IMR-90 (cell line): ENCODE data around the gene YPEL4. TPM values are rescaled to one million over a fixed set of nuclear protein-coding genes. Genes with fewer than 3 reads are reported as not detected.

Source experiments
- ATAC-seq: fragments of 200-7000 bp; cut with Tn5 transposase; 2 replicates; pipeline ENCODE4 v1.9.1; 2020; ENCODE audit warnings: low read depth, mild to moderate bottlenecking, moderate library complexity
- BruUV-seq: library from RNA; stranded (reverse); fragments of 400-500 nt; replicated peaks from 2 replicates; lab custom pipeline; 2021; lab: Mats Ljungman, UMichigan
- CTCF ChIA-PET: fragments of 300-600 bp; formaldehyde crosslinking; extraction: SDS; loops from one replicate; lab custom pipeline; 2021; ENCODE audit warnings: antibody characterized with exemption; lab: Yijun Ruan, JAX
- POLR2A ChIA-PET: fragments of 300-600 bp; sonication (Branson Sonifier 250); formaldehyde crosslinking; loops from one replicate; lab custom pipeline; 2022; ENCODE audit warnings: antibody characterized with exemption; ENCODE audit not compliant: unreplicated experiment; lab: Charles Lee
- DNase-seq: peaks from one replicate; pipeline ENCODE4 v3.0.0; 2013
- H2AFZ ChIP-seq: replicated peaks from 2 replicates; pipeline ENCODE3; 2013; ENCODE audit warnings: low read length, mild to moderate bottlenecking; ENCODE audit not compliant: poor library complexity
- H2AK5ac ChIP-seq: 2 replicates; pipeline ENCODE4 v1.6.1; 2013; ENCODE audit warnings: low read depth, low read length, inconsistent platforms
- H2AK9ac ChIP-seq: replicated peaks from 2 replicates; pipeline ENCODE3; 2013; ENCODE audit warnings: mild to moderate bottlenecking, low read depth, low read length, moderate library complexity; ENCODE audit not compliant: poor library complexity
- H2BK120ac ChIP-seq: 2 replicates; pipeline ENCODE4 v1.6.1; 2013; ENCODE audit warnings: low read depth, low read length, inconsistent platforms
- H2BK15ac ChIP-seq: 3 replicates; pipeline ENCODE4 v1.6.1; 2013; ENCODE audit warnings: low read depth, low read length, inconsistent platforms
- H2BK20ac ChIP-seq: 2 replicates; pipeline ENCODE4 v1.6.1; 2013; ENCODE audit warnings: low read depth, mild to moderate bottlenecking, inconsistent platforms, low read length, moderate library complexity
- H2BK5ac ChIP-seq: 2 replicates; pipeline ENCODE4 v1.6.1; 2013; ENCODE audit warnings: mild to moderate bottlenecking, low read depth, low read length, inconsistent platforms; ENCODE audit not compliant: poor library complexity, severe bottlenecking
- H3K14ac ChIP-seq: replicated peaks from 2 replicates; pipeline ENCODE4 v1.6.1; 2013; ENCODE audit warnings: low read depth, low read length, inconsistent platforms
- H3K18ac ChIP-seq: 2 replicates; pipeline ENCODE4 v1.6.1; 2013; ENCODE audit warnings: low read depth, low read length, control low read depth
- H3K23ac ChIP-seq: 2 replicates; pipeline ENCODE4 v1.6.1; 2013; ENCODE audit warnings: low read depth, low read length, inconsistent platforms
- H3K27ac ChIP-seq: 2 replicates; pipeline ENCODE4 v1.5.1; 2013; ENCODE audit warnings: mild to moderate bottlenecking, control low read depth, low read length; ENCODE audit not compliant: insufficient read depth
- H3K27me3 ChIP-seq: 2 replicates; pipeline ENCODE4 v1.6.1; 2013; ENCODE audit warnings: low read length; ENCODE audit not compliant: control insufficient read depth, insufficient read depth
- H3K36me3 ChIP-seq: 2 replicates; pipeline ENCODE4 v1.6.1; 2013; ENCODE audit warnings: low read length, mixed read lengths; ENCODE audit not compliant: control insufficient read depth, insufficient read depth
- H3K4ac ChIP-seq: 2 replicates; pipeline ENCODE4 v1.6.1; 2013; ENCODE audit warnings: low read depth, low read length, inconsistent platforms
- H3K4me1 ChIP-seq: 2 replicates; pipeline ENCODE4 v1.6.1; 2013; ENCODE audit warnings: low read length, mixed read lengths; ENCODE audit not compliant: control insufficient read depth, insufficient read depth
- H3K4me2 ChIP-seq: 2 replicates; pipeline ENCODE4 v1.6.1; 2013; ENCODE audit warnings: low read depth, mild to moderate bottlenecking, control low read depth, low read length, moderate library complexity
- H3K4me3 ChIP-seq: 2 replicates; pipeline ENCODE4 v1.5.1; 2013; ENCODE audit warnings: low read depth, mild to moderate bottlenecking, control low read depth, low read length, moderate library complexity; ENCODE audit not compliant: insufficient read depth
- H3K56ac ChIP-seq: 2 replicates; pipeline ENCODE4 v1.6.1; 2013; ENCODE audit warnings: low read length, inconsistent platforms; ENCODE audit not compliant: insufficient read depth; ENCODE audit errors: extremely low read depth
- H3K79me1 ChIP-seq, 2 experiments: 2 replicates each; pipeline ENCODE4 v1.6.1; 2013; ENCODE audit warnings: low read length in 2 of 2, inconsistent platforms in 1 of 2, low read depth in 1 of 2
- H3K9ac ChIP-seq: 2 replicates; pipeline ENCODE4 v1.6.1; 2013; ENCODE audit warnings: low read depth, low read length, control low read depth
- H3K9me1 ChIP-seq: 2 replicates; pipeline ENCODE4 v1.6.1; 2013; ENCODE audit warnings: low read length, inconsistent platforms; ENCODE audit not compliant: insufficient read depth
- H3K9me3 ChIP-seq: 2 replicates; pipeline ENCODE4 v1.6.1; 2013; ENCODE audit warnings: low read length; ENCODE audit not compliant: control insufficient read depth, insufficient read depth
- H4K20me1 ChIP-seq: 2 replicates; pipeline ENCODE4 v1.6.1; 2013; ENCODE audit warnings: low read length, inconsistent platforms; ENCODE audit not compliant: insufficient read depth
- H4K5ac ChIP-seq: 2 replicates; pipeline ENCODE4 v1.6.1; 2013; ENCODE audit warnings: mild to moderate bottlenecking, low read depth, low read length, control low read depth
- H4K8ac ChIP-seq, 2 experiments: 2 replicates each; pipeline ENCODE4 v1.6.1; 2013; ENCODE audit warnings: low read depth in 2 of 2, low read length in 2 of 2, control low read depth in 1 of 2, inconsistent platforms in 1 of 2
- H4K91ac ChIP-seq: 2 replicates; pipeline ENCODE4 v1.6.1; 2013; ENCODE audit warnings: low read depth, low read length, inconsistent platforms; ENCODE audit not compliant: insufficient read depth
- CHD1 ChIP-seq: IDR thresholded peaks from 2 replicates; pipeline ENCODE4 v1.6.1; 2012; ENCODE audit warnings: low read depth, low read length, improper control_type of control experiment
- NFE2L2 ChIP-seq: fragments of 150-350 bp; IDR thresholded peaks from 2 replicates; pipeline ENCODE4 v1.6.1; 2016; ENCODE audit warnings: low read depth, mild to moderate bottlenecking, low read length
- RAD21 ChIP-seq: IDR thresholded peaks from 2 replicates; pipeline ENCODE4 v1.6.1; 2012; ENCODE audit warnings: low read length, improper control_type of control experiment
- WGBS, 2 experiments: methylation state at CpG; one replicate each; pipeline versions ENCODE4 v1.1.5 to v1.1.7; 2013; ENCODE audit warnings: missing lambda C conversion rate in 2 of 2; ENCODE audit not compliant: insufficient read length in 1 of 2; ENCODE audit errors: extremely low coverage in 2 of 2; 5-methylcytosine and 5-hydroxymethylcytosine counted together
- dilution Hi-C: fragments of 300-500 bp; cut with HindIII; formaldehyde crosslinking; loops from one replicate; pipeline ENCODE4 v1.14.3; 2018; ENCODE audit warnings: low sequenced_read_pairs; ENCODE audit not compliant: unreplicated experiment
- in situ Hi-C: fragments of 300-500 bp; cut with MboI; formaldehyde crosslinking; loops from 3 replicates; pipeline ENCODE4 v1.14.3; 2019; ENCODE audit warnings: low sequenced_read_pairs, inconsistent platforms, mixed read lengths
- intact Hi-C: fragments of 100-400 bp; cut with micrococcal nuclease; formaldehyde crosslinking; loops from 2 replicates; pipeline ENCODE4 v1.10.0; 2022
- polyA plus RNA-seq, 3 experiments: library from polyadenylated mRNA; depleted of rRNA; stranded (reverse); fragments of >200 nt; gene quantifications; 2 replicates each; pipeline ENCODE4 v1.2.3, GENCODE V29; 2012; ENCODE audit warnings: low replicate concordance in 1 of 3
- total RNA-seq: library from RNA; depleted of rRNA; stranded (reverse); fragments of >200 nt; gene quantifications from 2 replicates; pipeline ENCODE4 v1.2.3, GENCODE V29; 2012

YPEL4 gene
- total and polyA plus RNA-seq, 2 of the 4 experiments (the other 2 are of a cell fraction), result 0.18 to 0.79 TPM

- no peaks in the 10 kb centered on the region for H3K9me1 ChIP-seq
- H2BK5ac ChIP-seq, result no peak overlapping the region
- no peak overlapping the region for H3K4ac ChIP-seq
- ChIA-PET POLR2A (interaction anchor here (0.6 kb wide), 1 partner anchor 952 kb away, joined by 3 read pairs; no protein-coding TSS in a partner anchor), CTCF (no interaction called here)
- no peak for DNase-seq
- no peak overlapping the region for H3K14ac ChIP-seq
- BruUV-seq, result no TSS peak
- no peak overlapping the region for H4K8ac ChIP-seq
- no peak overlapping the region for H2AFZ ChIP-seq
- dilution Hi-C loops, result no loop called here
- H3K4me1 ChIP-seq, result no peaks in the 10 kb centered on the region
- H2BK120ac ChIP-seq, result no peak overlapping the region
- in situ Hi-C loops, result no loop called here
- no peak overlapping the region for H3K18ac ChIP-seq
- no peak overlapping the region for H3K56ac ChIP-seq
- no peaks in the 10 kb centered on the region for H3K27me3 ChIP-seq
- H2BK20ac ChIP-seq, result no peak overlapping the region
- H3K36me3 ChIP-seq, result peaks cover 8% of the 10 kb centered on the region
- H3K79me1 ChIP-seq, result no peaks in the 10 kb centered on the region
- intact Hi-C loops, result no loop called here
- H3K9ac ChIP-seq, result no peak overlapping the region
- H2AK5ac ChIP-seq, result no peak overlapping the region
- H2BK15ac ChIP-seq, result no peak overlapping the region
- no peak overlapping the region for H2AK9ac ChIP-seq
- TF ChIP-seq CHD1 (no peak), RAD21 (no peak), NFE2L2 (no peak)
- WGBS, 2 experiments, result 73% methylated on average over 8 of the region's 10 CpGs; no CpG with 5 or more reads in 1 of the 2 experiments
- peaks cover 3% of the 10 kb centered on the region; the same call in 1 of the 2 replicates for H3K9me3 ChIP-seq
- no peak overlapping the region for H4K91ac ChIP-seq
- no peak overlapping the region for H3K4me2 ChIP-seq
- H3K27ac ChIP-seq, result no peak overlapping the region
- H4K20me1 ChIP-seq, result no peaks in the 10 kb centered on the region
- ATAC-seq, result no peak
- no peak overlapping the region for H4K5ac ChIP-seq
- H3K23ac ChIP-seq, result no peak overlapping the region
- H3K4me3 ChIP-seq, result no peak overlapping the region
Measured at GRCh38 chr11:57614234-57614772, 35.4 kb downstream of the YPEL4 start.
